HepG2 (cell line): ENCODE measurements around the gene CES2. TPM values are rescaled to one million over a fixed set of nuclear protein-coding genes. Genes with fewer than 3 reads are reported as not detected.
"Not testable (repeated sequence)": the region's sequence is repeated elsewhere in the genome, so short reads cannot be mapped to it uniquely, and the experiment has no call there.

Experiments used
- ATAC-seq: fragments of 200-7000 bp; cut with Tn5 transposase; 3 replicates; pipeline ENCODE4 v1.9.1; 2020; ENCODE audit warnings: mild to moderate bottlenecking, moderate library complexity
- BruUV-seq: library from RNA; stranded (reverse); fragments of 400-500 nt; replicated peaks from 2 replicates; lab custom pipeline; 2021; lab: Mats Ljungman, UMichigan
- CTCF ChIA-PET: fragments of 300-600 bp; formaldehyde crosslinking; extraction: SDS; loops from one replicate; lab custom pipeline; 2021; ENCODE audit warnings: low total read pairs, inconsistent platforms, low intra/inter-chr PET ratio; lab: Yijun Ruan, JAX
- POLR2A ChIA-PET: fragments of 350-600 bp; sonication (Branson Sonifier 250); formaldehyde crosslinking; loops from one replicate; lab custom pipeline; 2020; ENCODE audit warnings: antibody characterized with exemption, inconsistent platforms; lab: Yijun Ruan, JAX
- DNase-seq: peaks from one replicate; pipeline ENCODE4 v3.0.0-alpha.2; 2015; ENCODE audit warnings: low spot score
- FAIRE-seq: peaks from 3 replicates; lab custom pipeline; 2011; peaks lifted over from hg19 to GRCh38; lab: Jason Lieb, UNC
- H2AFZ ChIP-seq: one replicate; pipeline ENCODE4 v1.6.1; 2011; ENCODE audit warnings: low read length, inconsistent platforms
- H3K27ac ChIP-seq: fragments of 300-600 bp; 3 replicates; pipeline ENCODE4 v1.8.0; 2011; ENCODE audit warnings: mixed run types, mild to moderate bottlenecking, mixed read lengths, low read length, inconsistent platforms; ENCODE audit not compliant: insufficient read depth; ENCODE audit errors: extremely low read length
- H3K27me3 ChIP-seq, 2 experiments: fragments of 200-600 bp in 1 of 2; 2 replicates in 1 of 2; 3 replicates in 1 of 2; pipeline versions ENCODE4 v1.6.0 to v1.8.0; 2011; ENCODE audit warnings: low read length in 2 of 2, mild to moderate bottlenecking in 2 of 2, moderate library complexity in 2 of 2, inconsistent platforms in 1 of 2; ENCODE audit not compliant: insufficient read depth in 2 of 2, control insufficient read depth in 1 of 2
- H3K36me3 ChIP-seq, 2 experiments: fragments of 200-600 bp in 1 of 2; replicated peaks in 1 of 2; 2 replicates in 1 of 2; 3 replicates in 1 of 2; pipeline versions ENCODE4 v1.5.1 to v1.8.0; 2011; ENCODE audit warnings: low read length in 2 of 2, inconsistent platforms in 1 of 2; ENCODE audit not compliant: insufficient read depth in 2 of 2, control insufficient read depth in 1 of 2
- H3K4me1 ChIP-seq: 2 replicates; pipeline ENCODE4 v1.5.1; 2012; ENCODE audit warnings: low read length, inconsistent platforms; ENCODE audit not compliant: insufficient read depth
- H3K4me2 ChIP-seq: 2 replicates; pipeline ENCODE4 v1.6.0; 2011; ENCODE audit warnings: low read depth, low read length, inconsistent platforms
- H3K4me3 ChIP-seq, 3 experiments: fragments of 200-600 bp in 1 of 3; sonication (generic), shearing (Covaris generic) in 1 of 3; replicated peaks in 1 of 3; 2 replicates each; pipeline ENCODE4 v1.5.1; 2011 to 2016; ENCODE audit warnings: low read length in 3 of 3, inconsistent platforms in 2 of 3, low read depth in 2 of 3, mild to moderate bottlenecking in 2 of 3, control low read depth in 1 of 3, mixed read lengths in 1 of 3; ENCODE audit not compliant: insufficient read depth in 1 of 3
- H3K79me2 ChIP-seq: one replicate; pipeline ENCODE4 v1.6.1; 2011; ENCODE audit warnings: low read length, inconsistent platforms; ENCODE audit not compliant: insufficient read depth
- H3K9ac ChIP-seq: 2 replicates; pipeline ENCODE4 v1.6.0; 2011; ENCODE audit warnings: mild to moderate bottlenecking, low read depth, low read length, inconsistent platforms; ENCODE audit not compliant: insufficient read depth
- H3K9me3 ChIP-seq: 2 replicates; pipeline ENCODE4 v1.5.1; 2012; ENCODE audit warnings: mild to moderate bottlenecking, low read length
- H4K20me1 ChIP-seq: 2 replicates; pipeline ENCODE4 v1.6.0; 2011; ENCODE audit warnings: inconsistent platforms, mild to moderate bottlenecking, low read length, moderate library complexity; ENCODE audit not compliant: insufficient read depth
- KDM4B ChIP-seq: sonication (generic); formaldehyde crosslinking; IDR thresholded peaks from 2 replicates; pipeline ENCODE4 v1.4.0; 2020; ENCODE audit warnings: missing genetic modification reagents
- ZMAT3 ChIP-seq: sonication (generic); formaldehyde crosslinking; conservative IDR thresholded peaks from 2 replicates; pipeline ENCODE4 v1.7.0; 2021; ENCODE audit warnings: missing genetic modification reagents
- ZNF652 ChIP-seq: IDR thresholded peaks from 2 replicates; pipeline ENCODE4 v1.6.1; 2016; ENCODE audit warnings: low read depth, borderline replicate concordance
- ZSCAN21 ChIP-seq: sonication (generic); formaldehyde crosslinking; IDR thresholded peaks from 2 replicates; pipeline ENCODE4 v1.8.0; 2022; ENCODE audit warnings: mild to moderate bottlenecking, missing genetic modification reagents, moderate library complexity, borderline replicate concordance
- WGBS: methylation state at CpG from one replicate; pipeline ENCODE4 v1.1.6; 2017; ENCODE audit warnings: low lambda C conversion rate; 5-methylcytosine and 5-hydroxymethylcytosine counted together
- in situ Hi-C: cut with HindIII; loops from 2 replicates; pipeline ENCODE4 v1.10.0; 2017; ENCODE audit warnings: low pct_unique_long_range_greater_than_20kb; ENCODE audit not compliant: extremely low pct_ligation_motif_present
- intact Hi-C: fragments of 100-400 bp; cut with micrococcal nuclease; formaldehyde crosslinking; loops from one replicate; pipeline ENCODE4 v1.10.0; 2022; ENCODE audit not compliant: unreplicated experiment
- polyA plus RNA-seq, 8 experiments: library from polyadenylated mRNA; depleted of rRNA in 3 of 8; stranded (reverse) in 7 of 8; unstranded in 1 of 8; fragments of >200 nt; fragmentation: Illumina TruSeq in 4 of 8; extraction: Trizol in 4 of 8; gene quantifications; 2 replicates each; pipeline versions ENCODE4 v1.2.1 to v1.2.3, GENCODE V29; 2011 to 2016; ENCODE audit warnings: low read depth in 4 of 8, missing spikeins in 1 of 8, mixed read lengths in 1 of 8; ENCODE audit not compliant: insufficient read depth in 1 of 8
- total RNA-seq, 5 experiments: library from RNA; depleted of rRNA; stranded (reverse); fragments of >200 nt; fragmentation: Illumina TruSeq; extraction: Trizol; gene quantifications; 2 replicates each; pipeline ENCODE4 v1.2.3, GENCODE V29; 2016; ENCODE audit warnings: low read depth in 1 of 5
- TF ChIP-seq, protein P1 (sequence below): sonication (generic); formaldehyde crosslinking; IDR thresholded peaks from 2 replicates; pipeline ENCODE4 v1.4.0; 2020; ENCODE audit warnings: missing genetic modification reagents

CES2 gene
- total and polyA plus RNA-seq, 2 of the 13 experiments (the other 11 are each of a cell fraction or from before 2014, with no cell fraction given): 50.6 to 63.8 TPM

DNA sequence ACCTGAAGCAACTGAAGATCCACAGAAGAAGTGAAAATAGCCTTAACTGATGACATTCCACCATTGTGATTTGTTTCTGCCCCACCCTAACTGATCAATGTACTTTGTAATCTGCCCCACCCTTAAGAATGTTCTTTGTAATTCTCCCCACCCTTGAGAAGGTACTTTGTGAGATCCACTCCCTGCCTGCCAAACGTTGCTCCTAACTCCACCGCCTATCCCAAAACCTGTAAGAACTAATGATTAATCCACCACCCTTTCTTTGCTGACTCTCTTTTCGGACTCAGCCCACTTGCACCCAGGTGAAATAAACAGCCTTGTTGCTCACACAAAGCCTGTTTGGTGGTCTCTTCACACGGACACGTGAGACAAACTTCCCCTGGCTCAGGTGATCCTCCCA lies 38.6 kb upstream of the CES2 start:
- H3K9me3 ChIP-seq, POLR2A ChIA-PET, H3K27ac ChIP-seq: not testable (repeated sequence)

GRCh38 chr16:66898207-66898606 lies 37.1 kb upstream of the CES2 start:
- H3K4me3 ChIP-seq: no peak overlapping the region
- no peaks in the 10 kb centered on the region for H3K79me2 ChIP-seq
- 38% methylated on average over 3 of the region's 3 CpGs for WGBS
- H2AFZ ChIP-seq: no peak overlapping the region
- H3K4me2 ChIP-seq: no peak overlapping the region
- no peak overlapping the region for H3K9ac ChIP-seq
- no peak for ATAC-seq
- TF ChIP-seq, protein P1, sequence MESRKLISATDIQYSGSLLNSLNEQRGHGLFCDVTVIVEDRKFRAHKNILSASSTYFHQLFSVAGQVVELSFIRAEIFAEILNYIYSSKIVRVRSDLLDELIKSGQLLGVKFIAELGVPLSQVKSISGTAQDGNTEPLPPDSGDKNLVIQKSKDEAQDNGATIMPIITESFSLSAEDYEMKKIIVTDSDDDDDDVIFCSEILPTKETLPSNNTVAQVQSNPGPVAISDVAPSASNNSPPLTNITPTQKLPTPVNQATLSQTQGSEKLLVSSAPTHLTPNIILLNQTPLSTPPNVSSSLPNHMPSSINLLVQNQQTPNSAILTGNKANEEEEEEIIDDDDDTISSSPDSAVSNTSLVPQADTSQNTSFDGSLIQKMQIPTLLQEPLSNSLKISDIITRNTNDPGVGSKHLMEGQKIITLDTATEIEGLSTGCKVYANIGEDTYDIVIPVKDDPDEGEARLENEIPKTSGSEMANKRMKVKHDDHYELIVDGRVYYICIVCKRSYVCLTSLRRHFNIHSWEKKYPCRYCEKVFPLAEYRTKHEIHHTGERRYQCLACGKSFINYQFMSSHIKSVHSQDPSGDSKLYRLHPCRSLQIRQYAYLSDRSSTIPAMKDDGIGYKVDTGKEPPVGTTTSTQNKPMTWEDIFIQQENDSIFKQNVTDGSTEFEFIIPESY: peak; percentile 87
- TF ChIP-seq KDM4B (no peak), ZMAT3 (CRISPR knock-in tag) (0 out of 2 replicates have a peak, but pooled peaks have one; percentile 15), ZSCAN21 (CRISPR knock-in tag) (no peak)
- TF ChIP-seq, all 625 proteins: peak for 2
- Histone ChIP-seq H3K36me3 (no peaks in the 10 kb centered on the region), H3K4me1 (peaks cover 78% of the 10 kb centered on the region), H3K27me3 (peaks cover 0 to 2% of the 10 kb centered on the region in 2 experiments; a peak in 1 of 5 replicates), H4K20me1 (no peaks in the 10 kb centered on the region), H3K27ac (no peak overlapping the region), H3K9me3 (no peaks in the 10 kb centered on the region)
- DNase-seq (no peak), FAIRE-seq (no peak)
- CTCF ChIA-PET: no interaction called here
- intact Hi-C loops: loop anchor here (10.0 kb wide), 1 partner anchor 257 kb away; the partner anchor contains the start of genes B3GNT9, FBXL8 and TRADD
- BruUV-seq: no TSS peak
- in situ Hi-C loops: no loop called here
- POLR2A ChIA-PET: interaction anchor here (0.7 to 10.3 kb wide), 3 partner anchors 12 to 38 kb away, joined by 3 to 86 read pairs (median 4); partner anchors contain the start of gene CDH16

More for the DNA sequence above, 38.6 kb upstream of the CES2 start:
- H3K36me3 ChIP-seq, H3K9ac ChIP-seq, H3K79me2 ChIP-seq, H3K4me3 ChIP-seq, in situ Hi-C loops, H2AFZ ChIP-seq, H3K4me2 ChIP-seq, DNase-seq, FAIRE-seq, BruUV-seq, ATAC-seq, H4K20me1 ChIP-seq, H3K27me3 ChIP-seq: not testable (repeated sequence)
- intact Hi-C loops: loop anchor here (10.0 kb wide), 1 partner anchor 258 kb away; the partner anchor contains the start of genes B3GNT9, FBXL8 and TRADD
- CTCF ChIA-PET: interaction anchor here (3.0 to 3.3 kb wide), 2 partner anchors 28 to 31 kb away, joined by 28 to 37 read pairs; partner anchors contain the start of gene RRAD
- peak; percentile 58; the same call in 1 of the 2 replicates for TF ChIP-seq ZNF652 (CRISPR knock-in tag)
- 10% methylated on average over 5 of the region's 5 CpGs for WGBS
- peaks cover 66% of the 10 kb centered on the region for H3K4me1 ChIP-seq
